Esophagus (tissue), 2 donors: ENCODE data around the gene MRPS26. TPM values are rescaled to one million over a fixed set of nuclear protein-coding genes. Genes with fewer than 3 reads are reported as not detected.
"Not testable (repeated sequence)": the region's sequence is repeated elsewhere in the genome, so short reads cannot be mapped to it uniquely, and the experiment has no call there.

Source experiments
- H3K27ac ChIP-seq, 2 donors: one replicate each; pipeline ENCODE4 v1.5.1; 2013; ENCODE audit warnings: low read depth in 2 of 2, mild to moderate bottlenecking in 2 of 2, inconsistent platforms in 1 of 2, low read length in 1 of 2, moderate library complexity in 1 of 2
- H3K27me3 ChIP-seq, 2 donors: one replicate each; pipeline ENCODE4 v1.6.1; 2013; ENCODE audit warnings: low read length in 2 of 2, control low read depth in 1 of 2, mild to moderate bottlenecking in 1 of 2; ENCODE audit not compliant: insufficient read depth in 2 of 2, control insufficient read depth in 1 of 2
- H3K36me3 ChIP-seq, 2 donors: one replicate each; pipeline ENCODE4 v1.6.1; 2013; ENCODE audit warnings: low read length in 1 of 2; ENCODE audit not compliant: control insufficient read depth in 2 of 2, insufficient read depth in 2 of 2
- H3K4me1 ChIP-seq, 2 donors: one replicate each; pipeline ENCODE4 v1.6.1; 2013; ENCODE audit warnings: low read length in 1 of 2; ENCODE audit not compliant: control insufficient read depth in 2 of 2, insufficient read depth in 2 of 2
- H3K4me3 ChIP-seq, 2 donors: one replicate each; pipeline ENCODE4 v1.5.1; 2013; ENCODE audit warnings: low read length in 2 of 2, mild to moderate bottlenecking in 2 of 2, low read depth in 1 of 2, moderate library complexity in 1 of 2
- H3K9me3 ChIP-seq, 2 donors: one replicate each; pipeline ENCODE4 v1.6.1; 2013; ENCODE audit warnings: mild to moderate bottlenecking in 2 of 2, low read depth in 1 of 2, low read length in 1 of 2, moderate library complexity in 1 of 2; ENCODE audit not compliant: control insufficient read depth in 2 of 2, insufficient read depth in 1 of 2
- WGBS, 2 donors: extraction: QIAGEN DNeasy Blood & Tissue Kit; methylation state at CpG; one replicate each; pipeline ENCODE4 v1.1.7; 2013; 5-methylcytosine and 5-hydroxymethylcytosine counted together
- polyA plus RNA-seq, 2 donors: library from polyadenylated mRNA; stranded (reverse); fragments of 200-250 nt; gene quantifications; one replicate each; pipeline ENCODE4 v1.2.3, GENCODE V29; 2013
- donor health status: healthy with polysubstance abuse.
- donor health status: Bipolar disorder and iron deficiency.

MRPS26 gene
- polyA plus RNA-seq, 2 donors: 57.2 to 67.1 TPM

GRCh38 chr20:3071266-3071609 is 25.4 kb downstream of the MRPS26 start:
- peak overlapping the region in 1 of 2 donors; percentile 34 for H3K4me3 ChIP-seq
- H3K4me1 ChIP-seq: peaks cover 0 to 4% of the 10 kb centered on the region in 2 donors
- no peak overlapping the region for H3K27ac ChIP-seq
- H3K9me3 ChIP-seq: no peaks in the 10 kb centered on the region
- no peaks in the 10 kb centered on the region for H3K27me3 ChIP-seq
- no peaks in the 10 kb centered on the region for H3K36me3 ChIP-seq
- WGBS, 2 donors: 86 to 87% methylated on average over 15 to 16 of the region's 16 CpGs

DNA sequence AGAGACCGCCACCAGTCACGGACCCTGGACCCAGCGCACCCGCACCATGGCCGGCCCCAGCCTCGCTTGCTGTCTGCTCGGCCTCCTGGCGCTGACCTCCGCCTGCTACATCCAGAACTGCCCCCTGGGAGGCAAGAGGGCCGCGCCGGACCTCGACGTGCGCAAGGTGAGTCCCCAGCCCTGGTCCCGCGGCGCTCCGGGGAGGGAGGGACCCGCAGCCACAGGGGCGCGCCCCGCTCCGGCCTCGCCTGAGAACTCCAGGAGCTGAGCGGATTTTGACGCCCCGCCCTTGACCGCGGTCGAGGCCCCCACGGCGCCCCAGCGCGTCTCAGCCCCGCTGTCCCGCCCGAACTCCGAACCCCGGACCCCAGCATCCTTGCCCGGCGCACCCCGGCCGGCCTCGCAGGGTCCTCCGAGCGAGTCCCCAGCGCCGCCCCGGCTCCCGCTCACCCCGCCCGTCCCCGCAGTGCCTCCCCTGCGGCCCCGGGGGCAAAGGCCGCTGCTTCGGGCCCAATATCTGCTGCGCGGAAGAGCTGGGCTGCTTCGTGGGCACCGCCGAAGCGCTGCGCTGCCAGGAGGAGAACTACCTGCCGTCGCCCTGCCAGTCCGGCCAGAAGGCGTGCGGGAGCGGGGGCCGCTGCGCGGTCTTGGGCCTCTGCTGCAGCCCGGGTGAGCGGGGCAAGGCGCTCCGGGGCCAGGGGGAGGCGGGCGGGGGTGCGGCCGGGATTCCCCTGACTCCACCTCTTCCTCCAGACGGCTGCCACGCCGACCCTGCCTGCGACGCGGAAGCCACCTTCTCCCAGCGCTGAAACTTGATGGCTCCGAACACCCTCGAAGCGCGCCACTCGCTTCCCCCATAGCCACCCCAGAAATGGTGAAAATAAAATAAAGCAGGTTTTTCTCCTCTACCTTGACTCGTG is 26.0 kb downstream of the MRPS26 start, which contains the start of gene OXT:
OXT (plus strand) TSS at position 11 of the 920 bp plus-strand sequence; CDS start at position 47, 36 bp downstream.
- peak within 1 kb of the TSS; percentile 34 to 45 for H3K4me3 ChIP-seq
- WGBS, 2 donors: 11 to 13% methylated on average over 58 to 95 of the region's 95 CpGs
- H3K9me3 ChIP-seq: no peaks in the 10 kb centered on the region
- no peaks in the 10 kb centered on the region for H3K36me3 ChIP-seq
- H3K27me3 ChIP-seq: no peaks in the 10 kb centered on the region
- peaks cover 0 to 4% of the 10 kb centered on the region in 2 donors for H3K4me1 ChIP-seq
- no peak within 1 kb of the TSS for H3K27ac ChIP-seq

- Histone ChIP-seq H3K27ac (no peak overlapping the region), H3K4me3 (peak overlapping the region in 1 of 2 donors; percentile 45), H3K4me1 (peaks cover 0 to 4% of the 10 kb centered on the region in 2 donors), H3K9me3 (no peaks in the 10 kb centered on the region), H3K27me3 (no peaks in the 10 kb centered on the region), H3K36me3 (no peaks in the 10 kb centered on the region)
- WGBS, 2 donors: 79 to 80% methylated on average over 22 of the region's 22 CpGs
Observed at GRCh38 chr20:3072530-3073250, 26.8 kb downstream of the MRPS26 start.

GRCh38 chr20:3073251-3073643 is 27.4 kb downstream of the MRPS26 start:
- H3K36me3 ChIP-seq, H3K4me3 ChIP-seq, H3K27ac ChIP-seq, H3K27me3 ChIP-seq, H3K9me3 ChIP-seq, H3K4me1 ChIP-seq: not testable (repeated sequence)
- 93 to 97% methylated on average over 8 of the region's 8 CpGs for WGBS, 2 donors

GRCh38 chr20:3074812-3075211 is 29.0 kb downstream of the MRPS26 start:
- 54 to 68% methylated on average over 6 of the region's 6 CpGs for WGBS, 2 donors

GRCh38 chr20:3075315-3075714 is 29.5 kb downstream of the MRPS26 start:
- WGBS, 2 donors: 79 to 88% methylated on average over 6 of the region's 6 CpGs

More at GRCh38 chr20:3074812-3075211, 29.0 kb downstream of the MRPS26 start:
- Histone ChIP-seq H3K4me3 (no peak overlapping the region), H3K36me3 (no peaks in the 10 kb centered on the region), H3K4me1 (peaks cover 0 to 4% of the 10 kb centered on the region in 2 donors), H3K27ac (no peak overlapping the region), H3K27me3 (no peaks in the 10 kb centered on the region), H3K9me3 (no peaks in the 10 kb centered on the region)

DNA sequence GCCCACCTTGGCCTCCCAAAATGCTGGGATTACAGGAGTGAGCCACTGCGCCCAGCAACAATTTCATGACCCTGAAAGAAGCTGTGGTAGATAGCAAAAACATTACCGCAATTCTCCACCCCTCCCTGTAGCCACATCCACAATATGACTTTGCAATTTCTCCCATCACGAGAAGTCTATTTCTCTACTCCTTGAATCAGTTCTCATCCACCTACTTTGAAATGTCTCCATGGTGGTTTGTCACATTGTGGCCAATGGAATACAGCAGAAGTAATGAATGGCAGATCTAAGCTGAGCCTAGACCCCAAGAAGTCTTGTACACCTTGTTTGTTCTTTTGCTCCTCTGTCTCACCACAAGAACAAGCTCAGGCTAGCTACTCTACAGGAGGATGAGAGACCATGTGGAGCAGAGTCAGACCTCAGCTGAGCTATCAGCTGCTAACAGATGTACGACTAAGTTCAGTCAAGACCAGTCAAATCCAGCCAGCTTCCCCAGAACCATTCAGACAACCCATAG is 31.8 kb downstream of the MRPS26 start:
- WGBS, 2 donors: 79 to 85% methylated on average over 4 of the region's 4 CpGs
- Histone ChIP-seq H3K9me3 (no peaks in the 10 kb centered on the region), H3K4me3 (no peak overlapping the region), H3K27ac (no peak overlapping the region), H3K27me3 (peaks cover 0 to 5% of the 10 kb centered on the region in 2 donors), H3K4me1 (peaks cover 2 to 5% of the 10 kb centered on the region in 2 donors), H3K36me3 (no peaks in the 10 kb centered on the region)

More at GRCh38 chr20:3075315-3075714, 29.5 kb downstream of the MRPS26 start:
- H3K4me1 ChIP-seq, H3K9me3 ChIP-seq, H3K4me3 ChIP-seq, H3K27me3 ChIP-seq, H3K27ac ChIP-seq, H3K36me3 ChIP-seq: not testable (repeated sequence)

GRCh38 chr20:3080939-3081388 is 35.1 kb downstream of the MRPS26 start:
- no peak overlapping the region for H3K4me3 ChIP-seq
- H3K9me3 ChIP-seq: peaks cover 0 to 3% of the 10 kb centered on the region in 2 donors
- peaks cover 2 to 10% of the 10 kb centered on the region in 2 donors for H3K4me1 ChIP-seq
- H3K27me3 ChIP-seq: peaks cover 0 to 12% of the 10 kb centered on the region in 2 donors
- H3K27ac ChIP-seq: no peak overlapping the region
- WGBS, 2 donors: 54 to 59% methylated on average over 6 of the region's 6 CpGs
- H3K36me3 ChIP-seq: no peaks in the 10 kb centered on the region

- Histone ChIP-seq H3K4me3 (no peak overlapping the region), H3K27me3 (peaks cover 0 to 12% of the 10 kb centered on the region in 2 donors), H3K9me3 (peaks cover 0 to 3% of the 10 kb centered on the region in 2 donors), H3K4me1 (peaks cover 2 to 10% of the 10 kb centered on the region in 2 donors), H3K27ac (no peak overlapping the region), H3K36me3 (no peaks in the 10 kb centered on the region)
- WGBS, 2 donors: 83 to 87% methylated on average over 11 of the region's 11 CpGs
Observed at GRCh38 chr20:3081641-3082040, 35.8 kb downstream of the MRPS26 start.
